Measurements from ENCODE around the gene TMEM184B.
"Not testable (repeated sequence)": the region's sequence is repeated elsewhere in the genome, so short reads cannot be mapped to it uniquely, and the experiment has no call there.

Gene TMEM184B

DNA sequence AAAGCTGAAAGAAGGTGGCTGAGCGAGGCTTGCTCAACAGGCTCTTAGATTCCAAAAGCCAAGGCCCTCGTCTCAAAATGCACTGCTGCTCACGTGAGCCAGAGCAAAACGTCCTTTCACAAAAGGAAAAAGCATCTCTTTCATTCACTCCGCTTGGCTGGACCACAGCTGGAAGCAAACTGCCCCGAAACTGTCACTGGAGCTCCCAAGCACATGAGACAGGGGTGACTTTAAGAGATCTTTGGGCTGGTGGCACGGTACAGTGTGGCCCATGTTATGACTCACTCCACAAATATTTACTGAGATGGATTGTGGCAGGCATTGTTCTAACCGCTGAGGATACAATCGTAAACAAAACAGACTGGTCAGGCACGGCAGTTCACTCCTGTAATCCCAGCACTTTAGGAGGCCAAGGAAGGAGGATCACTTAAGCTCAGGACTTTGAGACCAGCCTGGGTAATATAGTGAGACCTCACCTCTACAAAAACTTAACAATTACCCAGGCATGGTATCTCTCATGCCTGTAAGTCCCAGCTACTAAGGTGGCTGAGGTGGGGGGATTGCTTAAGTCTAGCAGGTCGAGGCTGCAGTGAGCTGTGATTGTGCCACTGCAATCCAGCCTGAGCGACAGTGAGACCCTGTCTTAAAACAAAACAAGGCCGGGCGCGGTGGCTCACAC, 94.7 kb downstream of the TMEM184B start:
- Histone ChIP-seq H3K4me3 (ENCODE audit: low read length, poor library complexity, severe bottlenecking) (no peak overlapping the region), H3K4me1 (ENCODE audit: insufficient read depth, low read length, poor library complexity, severe bottlenecking) (peaks cover 71% of the 10 kb centered on the region)

GRCh38 chr22:38177571-38177925, 95.3 kb downstream of the TMEM184B start:
- H2AFZ ChIP-seq (ENCODE audit: low read length); H3F3A ChIP-seq (ENCODE audit: low read depth); H4K20me1 ChIP-seq (ENCODE audit: insufficient read depth, low read length, poor library complexity, severe bottlenecking); H3K4me3 ChIP-seq (ENCODE audit: low read length, poor library complexity, severe bottlenecking); H3K9me2 ChIP-seq (replicated peaks; ENCODE audit: low read depth, low read length); H3K27me3 ChIP-seq (ENCODE audit: insufficient read depth, low read length, poor library complexity, severe bottlenecking); H3K36me3 ChIP-seq (ENCODE audit: insufficient read depth, low read length); H3K9me3 ChIP-seq (ENCODE audit: insufficient read depth, low read depth, low read length): not testable (repeated sequence)
- H3K79me2 ChIP-seq (ENCODE audit: insufficient read depth, low read length) = peaks cover 46% of the 10 kb centered on the region
- peak overlapping the region; percentile 67 for H3K9ac ChIP-seq (ENCODE audit: low read depth, low read length, poor library complexity, severe bottlenecking)
- H3K4me1 ChIP-seq (ENCODE audit: insufficient read depth, low read length, poor library complexity, severe bottlenecking) = peaks cover 71% of the 10 kb centered on the region
- peak overlapping the region; percentile 76 for H3K4me2 ChIP-seq (ENCODE audit: low read depth, low read length, poor library complexity, severe bottlenecking)

More for the DNA sequence above, 94.7 kb downstream of the TMEM184B start:
- H2AFZ ChIP-seq (ENCODE audit: low read length) = no peak overlapping the region
- no peaks in the 10 kb centered on the region for H3K9me3 ChIP-seq (ENCODE audit: insufficient read depth, low read depth, low read length)
- H3K79me2 ChIP-seq (ENCODE audit: insufficient read depth, low read length) = peaks cover 41% of the 10 kb centered on the region
- no peaks in the 10 kb centered on the region for H3F3A ChIP-seq (ENCODE audit: low read depth)
- H3K9ac ChIP-seq (ENCODE audit: low read depth, low read length, poor library complexity, severe bottlenecking) = peak overlapping the region; percentile 67
- no peaks in the 10 kb centered on the region for H3K9me2 ChIP-seq (replicated peaks; ENCODE audit: low read depth, low read length)
- no peaks in the 10 kb centered on the region for H4K20me1 ChIP-seq (ENCODE audit: insufficient read depth, low read length, poor library complexity, severe bottlenecking)
- H3K27me3 ChIP-seq (ENCODE audit: insufficient read depth, low read length, poor library complexity, severe bottlenecking) = no peaks in the 10 kb centered on the region
- H3K36me3 ChIP-seq (ENCODE audit: insufficient read depth, low read length) = no peaks in the 10 kb centered on the region
- no peak for TF ChIP-seq CTCF (conservative IDR thresholded peaks at IDR 0.05; ENCODE audit: low read length)
- no peak for TF ChIP-seq EZH2phosphoT487 (IDR thresholded peaks at IDR 0.05; ENCODE audit: borderline replicate concordance)
- H3K4me2 ChIP-seq (ENCODE audit: low read depth, low read length, poor library complexity, severe bottlenecking) = peak overlapping the region; percentile 76

DNA sequence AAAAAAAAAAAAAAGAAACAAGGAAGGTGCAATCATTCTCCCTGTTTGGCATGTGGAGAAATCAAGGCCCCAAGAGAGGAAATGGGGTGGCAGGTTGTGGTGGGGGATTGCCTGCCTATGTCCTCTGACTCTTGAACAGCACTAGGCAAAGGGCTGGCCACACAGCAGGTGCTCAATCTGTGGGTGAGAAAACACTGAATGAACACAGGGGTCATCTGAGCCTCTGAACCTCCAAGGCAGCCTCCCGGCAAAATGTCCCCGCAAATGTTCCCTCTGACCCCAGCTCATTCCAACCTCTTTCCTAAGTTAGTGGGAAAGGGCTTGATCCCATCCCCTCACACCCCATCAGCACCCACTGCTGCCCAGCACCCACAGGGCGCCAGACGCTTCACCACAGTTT, 95.8 kb downstream of the TMEM184B start:
- H3K4me2 ChIP-seq (ENCODE audit: low read depth, low read length, poor library complexity, severe bottlenecking) = peak overlapping the region; percentile 76
- peak overlapping the region; percentile 67 for H3K9ac ChIP-seq (ENCODE audit: low read depth, low read length, poor library complexity, severe bottlenecking)
- TF ChIP-seq CTCF (conservative IDR thresholded peaks at IDR 0.05; ENCODE audit: low read length) = no peak
- no peak for TF ChIP-seq EZH2phosphoT487 (IDR thresholded peaks at IDR 0.05; ENCODE audit: borderline replicate concordance)
- no peaks in the 10 kb centered on the region for H3F3A ChIP-seq (ENCODE audit: low read depth)
- H3K36me3 ChIP-seq (ENCODE audit: insufficient read depth, low read length) = no peaks in the 10 kb centered on the region
- no peaks in the 10 kb centered on the region for H3K27me3 ChIP-seq (ENCODE audit: insufficient read depth, low read length, poor library complexity, severe bottlenecking)
- H3K4me1 ChIP-seq (ENCODE audit: insufficient read depth, low read length, poor library complexity, severe bottlenecking) = peaks cover 72% of the 10 kb centered on the region
- H3K9me2 ChIP-seq (replicated peaks; ENCODE audit: low read depth, low read length) = no peaks in the 10 kb centered on the region
- H3K79me2 ChIP-seq (ENCODE audit: insufficient read depth, low read length) = peaks cover 47% of the 10 kb centered on the region
- no peak overlapping the region for H2AFZ ChIP-seq (ENCODE audit: low read length)
- H3K4me3 ChIP-seq (ENCODE audit: low read length, poor library complexity, severe bottlenecking) = peak overlapping the region; percentile 59
- H3K9me3 ChIP-seq (ENCODE audit: insufficient read depth, low read depth, low read length) = no peaks in the 10 kb centered on the region
- no peaks in the 10 kb centered on the region for H4K20me1 ChIP-seq (ENCODE audit: insufficient read depth, low read length, poor library complexity, severe bottlenecking)

DNA sequence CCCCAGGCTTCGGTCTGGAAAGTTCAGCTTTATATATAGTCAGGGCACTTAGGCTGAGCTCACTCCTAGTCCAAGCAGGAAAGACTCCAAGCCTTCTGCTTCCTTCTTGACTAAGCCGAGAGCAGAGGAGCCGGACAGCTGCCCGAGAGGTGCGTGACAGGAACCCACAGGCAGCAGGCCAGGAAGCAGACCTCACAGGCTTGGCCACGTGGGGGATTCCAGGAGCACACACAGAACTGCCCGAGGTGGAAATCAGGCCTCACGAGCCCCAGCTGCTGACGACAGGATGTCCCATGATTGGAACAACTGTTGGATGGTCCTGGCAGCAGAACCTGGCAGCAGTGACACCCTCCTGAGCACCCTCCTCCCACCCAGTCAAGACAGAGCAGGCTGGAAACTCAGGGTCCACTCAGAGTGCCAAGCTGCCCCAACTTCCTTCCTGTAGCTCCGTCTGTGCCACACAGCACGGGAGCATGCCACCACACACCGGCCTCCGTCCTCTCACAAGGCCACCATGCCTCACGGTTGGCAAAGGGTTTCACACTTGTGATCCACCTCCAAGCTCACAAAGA, 96.6 kb downstream of the TMEM184B start:
- peak overlapping the region; percentile 67 for H3K9ac ChIP-seq (ENCODE audit: low read depth, low read length, poor library complexity, severe bottlenecking)

More for the DNA sequence above, 96.6 kb downstream of the TMEM184B start:
- no peaks in the 10 kb centered on the region for H4K20me1 ChIP-seq (ENCODE audit: insufficient read depth, low read length, poor library complexity, severe bottlenecking)
- H3K4me1 ChIP-seq (ENCODE audit: insufficient read depth, low read length, poor library complexity, severe bottlenecking) = peaks cover 70% of the 10 kb centered on the region
- no peaks in the 10 kb centered on the region for H3K36me3 ChIP-seq (ENCODE audit: insufficient read depth, low read length)
- no peak for TF ChIP-seq EZH2phosphoT487 (IDR thresholded peaks at IDR 0.05; ENCODE audit: borderline replicate concordance)
- no peak for TF ChIP-seq CTCF (conservative IDR thresholded peaks at IDR 0.05; ENCODE audit: low read length)
- no peaks in the 10 kb centered on the region for H3K27me3 ChIP-seq (ENCODE audit: insufficient read depth, low read length, poor library complexity, severe bottlenecking)
- peak overlapping the region; percentile 76 for H3K4me2 ChIP-seq (ENCODE audit: low read depth, low read length, poor library complexity, severe bottlenecking)
- no peak overlapping the region for H2AFZ ChIP-seq (ENCODE audit: low read length)
- H3F3A ChIP-seq (ENCODE audit: low read depth) = no peaks in the 10 kb centered on the region
- peak overlapping the region; percentile 59 for H3K4me3 ChIP-seq (ENCODE audit: low read length, poor library complexity, severe bottlenecking)
- no peaks in the 10 kb centered on the region for H3K9me2 ChIP-seq (replicated peaks; ENCODE audit: low read depth, low read length)
- peaks cover 45% of the 10 kb centered on the region for H3K79me2 ChIP-seq (ENCODE audit: insufficient read depth, low read length)
- no peaks in the 10 kb centered on the region for H3K9me3 ChIP-seq (ENCODE audit: insufficient read depth, low read depth, low read length)

Data from Loucy (cell line).